HG03064 (cell line): ENCODE data around the gene BATF.

ENCODE experiments used
- ATAC-seq: cut with Tn5 transposase; IDR thresholded peaks from one replicate; pipeline ENCODE4 v1.9.1; 2021; ENCODE audit warnings: low read depth; ENCODE audit not compliant: unreplicated experiment

Gene BATF

GRCh38 chr14:75499084-75499875 lies 23.0 kb upstream of the BATF start:
- ATAC-seq = no peak

- ATAC-seq = no peak
Observed at GRCh38 chr14:75501080-75501479, 21.2 kb upstream of the BATF start.

GRCh38 chr14:75504411-75504810 lies 17.9 kb upstream of the BATF start:
- no peak for ATAC-seq

- ATAC-seq = no peak
Observed at GRCh38 chr14:75506930-75507329, 15.3 kb upstream of the BATF start.

- ATAC-seq = no peak
Observed at GRCh38 chr14:75510547-75510946, 11.7 kb upstream of the BATF start.

GRCh38 chr14:75511201-75511600 lies 11.1 kb upstream of the BATF start:
- no peak for ATAC-seq

- peak; percentile 40 for ATAC-seq
Observed at GRCh38 chr14:75513911-75514672, 8.2 kb upstream of the BATF start.

- peak; percentile 53 for ATAC-seq
Observed at GRCh38 chr14:75514673-75515628, 7.3 kb upstream of the BATF start.

- ATAC-seq = peak; percentile 44
Observed at GRCh38 chr14:75515629-75515996, 6.7 kb upstream of the BATF start.

- ATAC-seq = no peak
Observed at GRCh38 chr14:75518625-75519024, 3.6 kb upstream of the BATF start.

GRCh38 chr14:75519394-75519793 lies 2.9 kb upstream of the BATF start:
- no peak for ATAC-seq

GRCh38 chr14:75519826-75520728 lies 2.2 kb upstream of the BATF start:
- no peak for ATAC-seq

- no peak for ATAC-seq
Observed at GRCh38 chr14:75520852-75521251, 1.4 kb upstream of the BATF start.

GRCh38 chr14:75521415-75522199 lies 662 bp upstream of the BATF start:
- no peak for ATAC-seq

GRCh38 chr14:75522983-75523318 lies 682 bp downstream of the BATF start:
- ATAC-seq = no peak

- no peak for ATAC-seq
Observed at GRCh38 chr14:75523771-75524171, 1.5 kb downstream of the BATF start.

GRCh38 chr14:75525969-75526368 lies 3.7 kb downstream of the BATF start:
- no peak for ATAC-seq

- ATAC-seq = no peak
Observed at GRCh38 chr14:75527449-75528163, 5.3 kb downstream of the BATF start.

- ATAC-seq = no peak
Observed at GRCh38 chr14:75531256-75531655, 9.0 kb downstream of the BATF start.
